NCI-H446 (cell line): ENCODE measurements around the gene SMCO4.
A peak's percentile ranks its signal among the peaks of the same experiment; 100 is the strongest.
"Not testable (repeated sequence)": the region's sequence is repeated elsewhere in the genome, so short reads cannot be mapped to it uniquely, and the experiment has no call there.

Source experiments
- DNase-seq, 2 experiments: peaks; one replicate each; lab custom pipeline; 2025; lab: John Stamatoyannopoulos, UW

The SMCO4 gene, protein sequence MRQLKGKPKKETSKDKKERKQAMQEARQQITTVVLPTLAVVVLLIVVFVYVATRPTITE

GRCh38 chr11:93543292-93543977, at the start of gene SMCO4:
Gene SMCO4, minus strand, starts transcription at chr11:93543391. Its CDS starts 64,202 bp downstream, at chr11:93479189.
- peak; percentile 28 to 85 for DNase-seq

DNA sequence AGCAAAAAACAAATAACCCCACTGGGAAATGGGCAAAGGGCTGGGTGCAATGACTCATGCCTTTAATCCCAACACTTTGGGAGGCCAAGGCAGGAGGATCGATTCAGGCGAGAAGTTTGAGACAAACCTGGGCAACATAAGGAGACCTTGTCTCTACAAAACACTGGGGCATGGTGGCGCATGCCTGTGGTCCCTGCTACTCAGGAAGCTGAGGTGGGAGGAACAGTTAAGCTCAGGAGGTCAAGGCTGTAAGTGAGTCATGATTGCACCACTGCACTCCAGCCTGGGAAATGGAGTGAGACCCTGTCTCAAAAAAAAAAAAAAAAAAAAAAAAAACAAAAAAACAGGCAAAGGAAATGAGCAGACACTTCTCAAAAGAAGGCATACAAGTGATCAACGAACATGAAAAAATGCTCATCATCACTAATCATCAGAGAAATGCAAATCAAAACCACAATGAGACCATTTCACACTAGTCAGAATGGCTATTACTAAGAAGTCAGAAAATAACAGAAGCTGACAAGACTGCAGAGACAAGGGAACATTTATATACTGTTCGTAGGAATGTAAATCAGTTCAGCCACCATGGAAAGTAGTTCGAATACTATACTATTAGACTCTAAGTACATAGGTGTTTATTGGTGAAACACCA, 48.2 kb upstream of the SMCO4 start:
- DNase-seq: no peak

- DNase-seq: no peak
Measured at GRCh38 chr11:93589347-93589746, 46.2 kb upstream of the SMCO4 start.

DNA sequence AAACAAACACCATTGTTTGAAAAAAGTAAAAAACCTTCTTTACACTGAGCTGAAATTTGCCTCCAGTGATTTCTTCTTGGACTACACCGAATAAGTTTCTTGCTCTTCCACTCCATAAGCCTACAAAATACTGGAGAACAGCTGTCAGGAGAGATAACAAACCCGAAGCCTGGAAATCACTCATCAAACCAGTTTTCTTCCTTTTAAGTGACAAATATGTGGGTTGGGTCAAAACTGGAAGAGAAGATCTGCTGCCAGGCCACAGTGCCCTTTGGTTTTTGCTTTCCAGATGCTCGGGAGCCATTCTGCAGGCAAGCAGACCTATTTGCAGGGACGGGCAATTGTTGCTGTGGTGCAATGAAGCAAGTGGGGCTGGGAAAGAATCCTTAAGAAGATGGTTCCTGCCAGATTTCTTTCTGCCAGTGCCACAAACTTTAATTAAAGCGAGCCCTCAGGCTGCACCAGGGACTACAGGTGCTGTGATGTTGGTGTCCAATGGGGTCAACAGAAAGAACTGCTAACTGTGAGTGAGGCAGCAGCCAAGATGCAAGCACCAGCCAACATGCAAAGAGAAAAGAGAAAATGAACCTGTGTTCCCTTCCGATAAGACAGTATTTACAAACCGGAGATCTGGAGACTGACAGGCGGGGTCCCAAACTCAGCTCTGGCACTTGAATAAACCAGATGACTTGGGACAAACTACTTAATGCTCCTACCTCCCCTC, 44.8 kb upstream of the SMCO4 start:
- no peak for DNase-seq

- DNase-seq: not testable (repeated sequence)
Measured at GRCh38 chr11:93587425-93587824, 44.2 kb upstream of the SMCO4 start.

DNA sequence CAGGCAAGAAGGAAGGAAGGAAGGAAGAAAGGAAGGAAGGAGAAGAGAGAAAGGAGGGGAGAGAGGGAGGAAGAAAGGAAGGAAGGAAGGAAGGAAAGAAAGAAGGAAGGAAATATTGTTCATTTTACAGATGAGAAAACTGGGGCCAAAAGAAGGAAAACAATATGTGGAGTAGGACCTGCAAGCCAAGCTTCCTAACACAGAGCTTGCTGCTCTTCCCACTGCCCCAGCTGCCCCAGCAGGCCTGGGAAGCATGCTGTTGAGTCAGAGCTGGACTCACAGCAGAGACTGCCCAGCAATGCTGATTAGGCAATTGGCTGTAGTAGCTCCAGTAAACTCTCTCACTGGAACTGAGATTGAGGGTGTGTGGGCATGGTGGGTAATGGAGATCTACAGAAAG, 42.6 kb upstream of the SMCO4 start:
- DNase-seq: no peak

DNA sequence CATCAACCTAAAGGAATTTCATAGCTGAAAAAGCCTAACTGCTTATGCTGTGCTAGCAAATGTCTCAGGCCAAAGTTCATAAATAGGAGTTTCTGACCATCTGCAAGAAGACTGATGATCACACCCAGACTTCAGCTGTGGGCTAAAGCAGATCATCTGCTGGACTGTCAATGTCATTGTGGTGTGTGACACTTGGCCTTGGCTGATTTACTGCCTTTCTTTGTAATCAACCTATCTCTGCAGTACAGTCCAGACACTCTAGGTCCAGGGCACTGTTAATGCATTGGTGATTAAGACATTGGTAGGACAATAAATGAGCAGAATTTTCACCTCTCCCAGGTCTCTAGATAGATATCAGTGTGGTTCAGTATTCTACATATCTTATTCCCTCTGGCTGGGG, 40.3 kb upstream of the SMCO4 start:
- DNase-seq: no peak

DNA sequence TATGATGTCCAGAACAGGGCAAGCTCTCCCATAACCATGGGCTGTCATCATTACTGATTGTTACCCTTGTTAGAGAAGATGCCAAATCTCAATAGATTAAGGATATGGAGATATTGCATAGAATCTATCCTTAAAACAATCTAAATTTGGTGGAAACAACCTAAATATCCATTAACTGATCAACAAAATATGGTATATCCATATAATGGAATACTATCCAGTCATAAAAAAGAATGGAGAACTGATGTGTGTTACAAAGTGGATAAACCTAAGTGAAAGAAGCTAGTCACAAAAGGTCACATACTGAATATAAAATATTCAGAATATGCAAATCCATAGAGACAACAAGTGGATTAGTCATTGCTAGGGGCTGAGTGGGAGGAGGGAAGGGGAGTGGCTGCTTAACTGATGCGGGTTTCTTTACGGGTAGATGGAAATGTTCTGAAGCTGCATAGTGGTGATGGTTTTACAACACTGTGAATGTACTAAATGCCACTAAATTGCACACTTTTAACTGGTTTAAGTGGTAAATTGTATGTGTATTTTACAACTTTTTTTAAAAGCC, 36.1 kb upstream of the SMCO4 start:
- no peak for DNase-seq

DNA sequence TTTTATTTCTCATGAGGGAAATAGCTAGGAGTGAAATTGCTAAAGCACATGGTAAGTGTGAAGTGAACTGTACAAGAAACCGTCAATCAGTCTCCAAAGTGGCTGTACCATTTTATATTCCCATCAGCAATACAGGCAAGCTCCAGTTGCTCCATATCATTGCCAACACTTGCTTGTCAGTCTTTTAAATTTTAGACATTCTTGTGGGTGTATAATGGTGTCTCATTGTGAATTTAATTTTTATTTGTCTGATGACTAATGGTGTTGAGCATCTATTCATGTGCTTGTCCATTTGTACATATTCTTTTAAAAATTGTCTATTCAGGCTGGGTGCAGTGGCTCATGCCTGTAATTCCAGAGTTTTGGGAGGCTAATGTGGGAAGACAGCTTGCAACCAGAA, 34.1 kb upstream of the SMCO4 start:
- no peak for DNase-seq

DNA sequence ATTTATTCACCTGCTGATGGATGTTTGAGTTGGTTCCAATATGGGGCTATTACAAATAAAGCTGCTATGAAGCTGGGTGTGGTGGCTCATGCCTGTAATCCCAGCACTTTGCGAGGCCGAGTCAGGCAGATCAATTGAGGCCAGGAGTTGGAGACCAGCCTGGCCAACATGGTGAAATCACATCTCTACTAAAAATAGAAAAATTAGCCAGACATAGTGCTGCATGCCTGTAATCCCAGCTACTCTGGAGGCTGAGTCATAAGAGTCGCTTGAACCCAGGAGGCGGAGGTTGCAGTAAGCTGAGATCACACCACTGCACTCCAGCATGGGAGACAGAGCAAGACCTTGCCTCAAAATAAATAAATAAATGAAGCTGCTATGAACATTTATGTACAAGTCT, 33.7 kb upstream of the SMCO4 start:
- not testable (repeated sequence) for DNase-seq

DNA sequence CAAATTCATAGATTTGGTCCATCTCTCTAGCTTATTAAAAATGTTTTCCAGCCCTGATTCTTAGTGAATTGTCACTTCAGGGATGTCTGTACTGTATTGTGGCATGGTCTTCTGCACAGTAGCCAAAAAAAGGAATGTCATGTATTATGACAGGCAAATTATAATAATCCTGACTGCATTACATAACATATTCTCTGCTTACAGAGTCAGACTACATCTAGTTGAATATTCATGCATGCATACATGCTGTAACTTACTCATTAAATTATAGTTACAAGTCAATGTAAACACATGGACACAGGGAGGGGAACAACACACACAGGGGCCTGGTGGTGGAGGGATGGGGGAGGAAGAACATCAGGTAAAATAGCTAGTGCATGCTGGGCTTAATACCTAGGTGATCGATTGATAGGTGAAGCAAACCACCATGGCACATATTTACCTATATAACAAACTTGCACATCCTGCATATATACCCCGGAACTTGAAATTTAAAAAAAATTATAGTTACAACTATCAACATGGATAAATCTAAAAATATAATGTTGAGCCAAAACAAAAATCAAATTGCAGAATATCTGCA, 31.5 kb upstream of the SMCO4 start:
- DNase-seq: no peak

GRCh38 chr11:93573184-93573583, 30.0 kb upstream of the SMCO4 start:
- DNase-seq: no peak

GRCh38 chr11:93572621-93573020, 29.4 kb upstream of the SMCO4 start:
- no peak for DNase-seq

GRCh38 chr11:93572171-93572570, 29.0 kb upstream of the SMCO4 start:
- DNase-seq: no peak

- DNase-seq: no peak
Measured at GRCh38 chr11:93571612-93572011, 28.4 kb upstream of the SMCO4 start.

- DNase-seq: peak in 1 of 2 experiments; percentile 44
Measured at GRCh38 chr11:93570759-93571413, 27.7 kb upstream of the SMCO4 start.

- DNase-seq: no peak
Measured at GRCh38 chr11:93569496-93569895, 26.3 kb upstream of the SMCO4 start.

DNA sequence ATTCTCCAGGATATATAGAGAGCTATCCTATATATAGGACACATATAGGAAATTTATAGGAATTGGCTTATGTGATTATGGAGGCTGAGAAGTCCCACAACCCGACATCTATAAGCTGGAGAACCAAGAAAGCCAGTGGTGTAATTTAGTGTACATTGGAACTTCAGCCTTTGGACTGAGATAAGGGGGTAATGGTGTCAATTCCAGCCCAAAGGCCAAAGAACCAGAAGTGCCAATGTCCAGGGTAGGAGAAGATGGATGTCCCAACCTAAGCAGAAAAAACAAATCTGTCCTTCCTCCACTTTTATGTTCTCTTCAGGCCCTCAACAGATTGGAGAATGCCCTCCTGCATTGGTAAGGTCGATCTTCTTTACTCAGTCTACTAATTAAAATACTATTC, 25.5 kb upstream of the SMCO4 start:
- DNase-seq: no peak

DNA sequence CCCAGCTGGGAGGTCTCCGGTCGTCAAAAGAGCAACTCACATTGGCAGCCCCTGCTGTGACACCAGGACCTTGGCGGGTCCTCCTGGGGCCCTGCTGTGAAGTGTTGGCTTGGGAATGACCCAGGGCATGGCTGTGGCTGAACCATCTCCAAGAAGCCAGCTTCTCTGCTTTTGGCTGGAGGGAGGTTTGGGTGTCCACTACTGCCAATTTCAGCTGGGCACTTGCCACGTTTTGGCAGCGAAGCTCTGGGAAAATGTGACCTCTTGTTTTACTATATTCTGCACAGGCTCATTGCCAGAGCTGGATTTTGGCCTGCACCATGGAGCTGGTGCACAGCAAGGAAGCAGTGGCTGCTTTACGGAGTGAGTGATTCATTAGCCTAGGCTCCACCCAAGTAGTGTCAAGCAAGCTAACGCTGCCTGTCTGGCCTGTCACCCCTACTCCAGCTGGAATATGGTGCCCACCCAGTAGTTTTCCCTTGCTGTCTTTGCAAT, 24.3 kb upstream of the SMCO4 start:
- DNase-seq: peak; percentile 74 to 85

DNA sequence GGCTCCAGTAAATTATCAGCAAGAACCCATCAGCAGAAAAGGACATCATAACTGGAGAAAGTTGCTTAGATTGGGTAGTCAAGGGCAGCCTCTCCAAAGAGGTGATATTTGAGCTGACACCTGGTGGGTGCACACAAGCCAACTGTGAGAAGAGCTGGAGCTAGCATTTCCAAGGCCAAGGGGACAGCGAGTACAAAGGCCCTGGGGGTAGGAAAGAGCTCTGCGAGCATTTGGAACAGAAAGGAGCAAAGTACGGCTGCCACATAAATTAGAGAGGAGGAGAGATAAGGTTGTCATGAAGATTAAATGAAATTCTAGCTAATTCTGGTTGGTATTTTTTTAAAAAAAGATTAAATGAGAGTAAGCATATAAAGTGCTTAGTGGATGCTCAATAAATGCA, 21.7 kb upstream of the SMCO4 start:
- no peak for DNase-seq

DNA sequence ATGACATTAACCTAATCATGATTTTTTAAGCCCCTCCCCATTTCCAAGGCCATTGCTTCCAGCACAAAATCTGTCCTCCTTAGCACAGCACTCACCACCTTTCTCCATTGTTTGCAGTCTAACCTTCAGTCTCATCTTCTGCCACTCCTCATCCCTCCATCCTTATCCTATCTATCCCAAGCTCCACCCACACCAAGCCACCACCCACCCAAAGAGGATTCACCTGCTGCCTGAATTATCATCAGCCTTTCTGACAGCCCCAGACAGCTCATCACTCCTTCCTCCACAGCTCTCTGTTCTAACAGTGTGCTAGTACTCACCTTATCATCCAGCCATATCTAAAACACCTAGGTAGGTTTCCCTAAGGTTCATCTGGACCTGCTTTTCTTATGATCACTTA, 20.7 kb upstream of the SMCO4 start:
- DNase-seq: no peak
